GM12878 (cell line): ENCODE measurements around the gene SMIM21. TPM values are rescaled to one million over a fixed set of nuclear protein-coding genes. Genes with fewer than 3 reads are reported as not detected.

Experiments used
- ATAC-seq: fragments of 200-7000 bp; cut with Tn5 transposase; 3 replicates; pipeline ENCODE4 v1.9.1; 2020; ENCODE audit warnings: mild to moderate bottlenecking, moderate library complexity
- BruUV-seq: library from RNA; stranded (reverse); fragments of 400-500 nt; replicated peaks from 2 replicates; lab custom pipeline; 2021; lab: Mats Ljungman, UMichigan
- CTCF ChIA-PET: fragments of 300-600 bp; sonication (Branson Sonifier 250); formaldehyde crosslinking; extraction: SDS; loops from one replicate; lab custom pipeline; 2021; ENCODE audit warnings: inconsistent platforms; lab: Yijun Ruan, JAX
- POLR2A ChIA-PET: fragments of 350-600 bp; formaldehyde crosslinking; extraction: SDS; loops from one replicate; lab custom pipeline; 2021; ENCODE audit warnings: inconsistent platforms; lab: Charles Lee
- RAD21 ChIA-PET: fragments of 300-600 bp; sonication (Branson Sonifier 250); formaldehyde crosslinking; loops from one replicate; lab custom pipeline; 2023; ENCODE audit warnings: antibody characterized with exemption; ENCODE audit not compliant: unreplicated experiment; lab: Charles Lee
- SMC1A ChIA-PET: fragments of 300-600 bp; sonication (Branson Sonifier 250); formaldehyde crosslinking; loops from one replicate; lab custom pipeline; 2023; ENCODE audit not compliant: unreplicated experiment, uncharacterized antibody; lab: Charles Lee
- DNase-seq: peaks from one replicate; pipeline ENCODE4 v3.0.0-alpha.2; 2011; ENCODE audit warnings: low read depth, low spot score
- FAIRE-seq: peaks from 3 replicates; lab custom pipeline; 2011; peaks lifted over from hg19 to GRCh38; lab: Jason Lieb, UNC
- H2AFZ ChIP-seq: 2 replicates; pipeline ENCODE4 v1.6.0; 2011; ENCODE audit warnings: low read depth, low read length, control low read depth; ENCODE audit not compliant: control insufficient read depth
- H3K27ac ChIP-seq: 2 replicates; pipeline ENCODE4 v1.5.1; 2011; ENCODE audit warnings: control low read depth; ENCODE audit not compliant: control insufficient read depth, insufficient read depth
- H3K27me3 ChIP-seq, 2 experiments: replicated peaks in 1 of 2; 2 replicates each; pipeline versions ENCODE4 v1.6.0 to v1.6.1; 2011; ENCODE audit warnings: low read length in 1 of 2; ENCODE audit not compliant: control insufficient read depth in 2 of 2, insufficient read depth in 2 of 2
- H3K36me3 ChIP-seq, 2 experiments: 2 replicates each; pipeline ENCODE4 v1.5.1; 2011; ENCODE audit warnings: low read length in 1 of 2; ENCODE audit not compliant: control insufficient read depth in 2 of 2, insufficient read depth in 2 of 2
- H3K4me1 ChIP-seq: 2 replicates; pipeline ENCODE4 v1.6.1; 2011; ENCODE audit warnings: mild to moderate bottlenecking, low read length, moderate library complexity, mixed read lengths; ENCODE audit not compliant: control insufficient read depth, insufficient read depth
- H3K4me2 ChIP-seq: 2 replicates; pipeline ENCODE4 v1.6.0; 2011; ENCODE audit warnings: control low read depth; ENCODE audit not compliant: control insufficient read depth, insufficient read depth
- H3K4me3 ChIP-seq: fragments of 200-600 bp; sonication (generic); 2 replicates; pipeline ENCODE4 v1.5.1; 2016
- H3K79me2 ChIP-seq: 2 replicates; pipeline ENCODE4 v1.6.0; 2011; ENCODE audit warnings: low read length; ENCODE audit not compliant: control insufficient read depth, insufficient read depth
- H3K9ac ChIP-seq: 2 replicates; pipeline ENCODE4 v1.8.0; 2011; ENCODE audit warnings: low read length, control low read depth, mixed read lengths; ENCODE audit not compliant: control insufficient read depth, insufficient read depth
- H3K9me3 ChIP-seq: replicated peaks from 3 replicates; pipeline ENCODE4 v1.5.1; 2011; ENCODE audit warnings: mild to moderate bottlenecking, low read length; ENCODE audit not compliant: control insufficient read depth, insufficient read depth
- H4K20me1 ChIP-seq: 2 replicates; pipeline ENCODE4 v1.6.0; 2011; ENCODE audit not compliant: control insufficient read depth, insufficient read depth
- BRCA1 ChIP-seq: IDR thresholded peaks from 2 replicates; pipeline ENCODE4 v1.6.1; 2011; ENCODE audit warnings: low read depth, low read length, improper control_type of control experiment
- CEBPZ ChIP-seq: fragments of 150-350 bp; IDR thresholded peaks from 2 replicates; pipeline ENCODE4 v1.6.1; 2016; ENCODE audit warnings: low read depth, low read length
- CHD4 ChIP-seq: fragments of 200-600 bp; sonication (generic); IDR thresholded peaks from 2 replicates; pipeline ENCODE4 v1.6.1; 2016; ENCODE audit warnings: mild to moderate bottlenecking
- EED ChIP-seq: sonication (generic); IDR thresholded peaks from 2 replicates; pipeline ENCODE4 v1.6.1; 2016; ENCODE audit warnings: antibody characterized with exemption, low read depth
- ETV6 ChIP-seq, 2 experiments: fragments of 450-650 bp in 1 of 2; IDR thresholded peaks in 1 of 2; conservative IDR thresholded peaks in 1 of 2; 2 replicates each; pipeline ENCODE4 v1.6.1; 2014; ENCODE audit warnings: antibody characterized with exemption in 1 of 2, borderline replicate concordance in 1 of 2, low read depth in 1 of 2, mild to moderate bottlenecking in 1 of 2, moderate library complexity in 1 of 2
- FOS ChIP-seq: IDR thresholded peaks from 3 replicates; pipeline ENCODE4 v1.6.1; 2011; ENCODE audit warnings: borderline replicate concordance; ENCODE audit not compliant: insufficient read length; ENCODE audit errors: extremely low read depth
- IRF3 ChIP-seq: fragments of 450-650 bp; IDR thresholded peaks from 2 replicates; pipeline ENCODE4 v1.6.1; 2014; ENCODE audit warnings: mild to moderate bottlenecking
- MAX ChIP-seq: IDR thresholded peaks from 2 replicates; pipeline ENCODE4 v1.6.1; 2012; ENCODE audit warnings: low read depth, low read length, improper control_type of control experiment
- MYB ChIP-seq: fragments of 150-350 bp; IDR thresholded peaks from 2 replicates; pipeline ENCODE4 v1.6.1; 2014; ENCODE audit warnings: mild to moderate bottlenecking, low read depth, low read length, borderline replicate concordance
- POLR2A ChIP-seq: IDR thresholded peaks from 2 replicates; pipeline ENCODE4 v1.6.1; 2011; ENCODE audit warnings: low read depth, mild to moderate bottlenecking, low read length
- RAD21 ChIP-seq: IDR thresholded peaks from 2 replicates; pipeline ENCODE4 v1.6.1; 2011; ENCODE audit warnings: mild to moderate bottlenecking, low read depth, low read length, moderate library complexity; ENCODE audit not compliant: insufficient read depth
- SIX5 ChIP-seq: IDR thresholded peaks from 2 replicates; pipeline ENCODE4 v1.6.1; 2011; ENCODE audit warnings: mild to moderate bottlenecking, low read depth, low read length, moderate library complexity; ENCODE audit not compliant: severe bottlenecking
- STAT1 ChIP-seq: fragments of 450-650 bp; conservative IDR thresholded peaks from 2 replicates; pipeline ENCODE4 v1.6.1; 2014; ENCODE audit warnings: antibody characterized with exemption, mild to moderate bottlenecking
- ZBTB4 ChIP-seq: fragments of 450-650 bp; formaldehyde crosslinking; IDR thresholded peaks from 2 replicates; pipeline ENCODE4 v1.4.0; 2022; ENCODE audit warnings: mild to moderate bottlenecking, moderate library complexity
- WGBS: methylation state at CpG from one replicate; pipeline ENCODE4 v1.1.6; 2016; ENCODE audit warnings: low lambda C conversion rate; ENCODE audit not compliant: insufficient replicate concordance, insufficient coverage; ENCODE audit errors: missing lambda C conversion rate; 5-methylcytosine and 5-hydroxymethylcytosine counted together
- in situ Hi-C: fragments of 300-500 bp; cut with MboI; formaldehyde crosslinking; loops from 9 replicates; pipeline ENCODE4 v1.14.3; 2018; ENCODE audit warnings: mixed read lengths
- intact Hi-C: fragments of 100-400 bp; cut with micrococcal nuclease; formaldehyde crosslinking; loops from one replicate; pipeline ENCODE4 v1.14.2; 2022; ENCODE audit not compliant: unreplicated experiment
- polyA plus RNA-seq, 11 experiments: library from polyadenylated mRNA; depleted of rRNA in 4 of 11; unstranded in 6 of 11; stranded (reverse) in 5 of 11; fragments of >200 nt; fragmentation: Nextera tagmentation in 4 of 11; fragmentation: Illumina TruSeq in 1 of 11; extraction: Ambion mirVana in 4 of 11; extraction: Trizol in 1 of 11; gene quantifications; 1 replicate in 1 of 11; 2 replicates in 10 of 11; pipeline versions ENCODE4 v1.2.1 to v1.2.3, GENCODE V29; 2011 to 2016; ENCODE audit warnings: inconsistent platforms in 2 of 11, missing spikeins in 2 of 11, low read depth in 1 of 11
- total RNA-seq, 4 experiments: library from RNA; depleted of rRNA in 3 of 4; stranded (reverse); fragments of >200 nt in 3 of 4; fragmentation: Illumina TruSeq in 1 of 4; extraction: Trizol in 1 of 4; gene quantifications; 2 replicates each; pipeline versions ENCODE4 v1.2.1 to v1.2.3, GENCODE V29; 2013 to 2021

Gene SMIM21
- total and polyA plus RNA-seq, 10 of the 15 experiments (the other 5 are each of a cell fraction or from before 2014, with no cell fraction given) = not detected

GRCh38 chr18:75378376-75379315 lies 48.9 kb downstream of the SMIM21 start:
- Histone ChIP-seq H3K9me3 (no peaks in the 10 kb centered on the region), H3K4me3 (no peak overlapping the region), H2AFZ (no peak overlapping the region), H3K79me2 (no peaks in the 10 kb centered on the region), H3K36me3 (no peaks in the 10 kb centered on the region), H3K9ac (no peak overlapping the region), H4K20me1 (no peaks in the 10 kb centered on the region), H3K4me2 (no peak overlapping the region), H3K27me3 (no peaks in the 10 kb centered on the region; a peak in 2 of 4 replicates), H3K4me1 (no peaks in the 10 kb centered on the region), H3K27ac (no peak overlapping the region)
- no TSS peak for BruUV-seq
- intact Hi-C loops (no loop called here), in situ Hi-C loops (no loop called here)
- ChIA-PET CTCF (no interaction called here), RAD21 (no interaction called here), POLR2A (no interaction called here), SMC1A (no interaction called here)
- DNase-seq (no peak), FAIRE-seq (no peak), ATAC-seq (no peak)
- 44% methylated on average over 22 of the region's 22 CpGs for WGBS
- TF ChIP-seq IRF3 (no peak), EED (no peak), MYB (no peak), POLR2A (no peak), STAT1 (no peak), ETV6 (conservative IDR thresholded peaks at IDR 0.05 in 1 of 2, IDR thresholded peaks at IDR 0.05 in 1 of 2; ENCODE audit: borderline replicate concordance in 1 of 2, low read depth in 1 of 2) (no peak), SIX5 (no peak), BRCA1 (no peak), MAX (no peak), RAD21 (no peak), CEBPZ (no peak), ZBTB4 (no peak), FOS (no peak), CHD4 (no peak)
